ENCODE data around the gene SUSD2.
"Not testable (repeated sequence)": the region's sequence is repeated elsewhere in the genome, so short reads cannot be mapped to it uniquely, and the experiment has no call there.

GRCh38 chr22:24206460-24207263 is 25.4 kb downstream of the SUSD2 start:
- TF ChIP-seq CTCF, POLR2AphosphoS5 (IDR thresholded peaks at IDR 0.05): not testable (repeated sequence)
